Gastroesophageal sphincter (tissue), 4 donors: ENCODE measurements around the gene SH3BP5. TPM values are rescaled to one million over a fixed set of nuclear protein-coding genes. Genes with fewer than 3 reads are reported as not detected.
A peak's percentile ranks its signal among the peaks of the same experiment; 100 is the strongest.

Experiments used
- ATAC-seq: fragments of 150-250 bp; one replicate; pipeline ENCODE4 v1.9.1; 2016; ENCODE audit warnings: mild to moderate bottlenecking, moderate library complexity
- H3K27ac ChIP-seq, 4 donors: fragments of 200-600 bp; sonication (generic) in 3 of 4; 1 replicate in 3 of 4; 2 replicates in 1 of 4; pipeline ENCODE4 v1.5.1; 2016 to 2019
- H3K27me3 ChIP-seq: fragments of 200-600 bp; sonication (generic); one replicate; pipeline ENCODE4 v1.5.1; 2019
- H3K36me3 ChIP-seq, 2 donors: fragments of 200-600 bp; sonication (generic); one replicate each; pipeline ENCODE4 v1.5.1; 2019; ENCODE audit warnings: control low read depth in 1 of 2
- H3K4me1 ChIP-seq, 3 donors: fragments of 200-600 bp; sonication (generic); 1 replicate in 2 of 3; 2 replicates in 1 of 3; pipeline ENCODE4 v1.5.1; 2016 to 2019; ENCODE audit warnings: control low read depth in 2 of 3
- H3K4me3 ChIP-seq, 2 donors: fragments of 200-600 bp; sonication (generic); one replicate each; pipeline ENCODE4 v1.5.1; 2019; ENCODE audit warnings: mild to moderate bottlenecking in 1 of 2, moderate library complexity in 1 of 2
- H3K9me3 ChIP-seq, 3 donors: fragments of 200-600 bp; sonication (generic); one replicate each; pipeline ENCODE4 v1.5.1; 2017 to 2019; ENCODE audit warnings: control low read depth in 2 of 3
- EP300 ChIP-seq: sonication (generic); formaldehyde crosslinking; IDR thresholded peaks from one replicate; pipeline ENCODE4 v1.6.1; 2017; ENCODE audit warnings: antibody characterized with exemption, mild to moderate bottlenecking
- POLR2A ChIP-seq, 2 donors: fragments of 450-650 bp; IDR thresholded peaks; one replicate each; pipeline ENCODE4 v1.6.1; 2017; ENCODE audit warnings: antibody characterized with exemption in 2 of 2, mild to moderate bottlenecking in 2 of 2, moderate library complexity in 1 of 2
- POLR2AphosphoS5 ChIP-seq: sonication (generic); formaldehyde crosslinking; IDR thresholded peaks from one replicate; pipeline ENCODE4 v1.6.1; 2017; ENCODE audit warnings: antibody characterized with exemption
- whole genome bisulfite sequencing, 2 donors: methylation state at CpG; one replicate each; pipeline ENCODE4 v1.1.5; 2018; ENCODE audit warnings: low coverage in 1 of 2; 5-methylcytosine and 5-hydroxymethylcytosine counted together
- total RNA-seq, 4 donors: library from RNA; depleted of rRNA; stranded (reverse); fragments of >200 nt; gene quantifications; one replicate each; pipeline ENCODE4 v1.1.0, GENCODE V29; 2016
- TF ChIP-seq, protein P1 (sequence below), 4 experiments: fragments of 200-600 bp in 2 of 4; fragments of 450-650 bp in 2 of 4; sonication (generic) in 1 of 4; IDR thresholded peaks; one replicate each; pipeline ENCODE4 v1.5.1; 2017 to 2019; ENCODE audit warnings: antibody characterized with exemption in 4 of 4, mild to moderate bottlenecking in 2 of 4, moderate library complexity in 2 of 4

Gene SH3BP5
- total RNA-seq, 4 donors from 2014 or later = 23.5 to 56.4 (median 35.0) TPM

GRCh38 chr3:15243822-15244482 lies 88.4 kb downstream of the SH3BP5 start:
- no peak for ATAC-seq
- H3K27me3 ChIP-seq = no peaks in the 10 kb centered on the region
- 84 to 90% methylated on average over 5 of the region's 5 CpGs for WGBS, 2 donors
- no peak overlapping the region for H3K27ac ChIP-seq
- peaks cover 3 to 97% of the 10 kb centered on the region in 2 donors for H3K36me3 ChIP-seq
- no peak overlapping the region for H3K4me3 ChIP-seq
- TF ChIP-seq POLR2AphosphoS5 (no peak), POLR2A (IDR thresholded peaks at IDR 0.05) (no peak), EP300 (no peak)
- TF ChIP-seq, protein P1, sequence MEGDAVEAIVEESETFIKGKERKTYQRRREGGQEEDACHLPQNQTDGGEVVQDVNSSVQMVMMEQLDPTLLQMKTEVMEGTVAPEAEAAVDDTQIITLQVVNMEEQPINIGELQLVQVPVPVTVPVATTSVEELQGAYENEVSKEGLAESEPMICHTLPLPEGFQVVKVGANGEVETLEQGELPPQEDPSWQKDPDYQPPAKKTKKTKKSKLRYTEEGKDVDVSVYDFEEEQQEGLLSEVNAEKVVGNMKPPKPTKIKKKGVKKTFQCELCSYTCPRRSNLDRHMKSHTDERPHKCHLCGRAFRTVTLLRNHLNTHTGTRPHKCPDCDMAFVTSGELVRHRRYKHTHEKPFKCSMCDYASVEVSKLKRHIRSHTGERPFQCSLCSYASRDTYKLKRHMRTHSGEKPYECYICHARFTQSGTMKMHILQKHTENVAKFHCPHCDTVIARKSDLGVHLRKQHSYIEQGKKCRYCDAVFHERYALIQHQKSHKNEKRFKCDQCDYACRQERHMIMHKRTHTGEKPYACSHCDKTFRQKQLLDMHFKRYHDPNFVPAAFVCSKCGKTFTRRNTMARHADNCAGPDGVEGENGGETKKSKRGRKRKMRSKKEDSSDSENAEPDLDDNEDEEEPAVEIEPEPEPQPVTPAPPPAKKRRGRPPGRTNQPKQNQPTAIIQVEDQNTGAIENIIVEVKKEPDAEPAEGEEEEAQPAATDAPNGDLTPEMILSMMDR (IDR thresholded peaks at IDR 0.05) = no peak
- H3K4me1 ChIP-seq = no peaks in the 10 kb centered on the region
- H3K9me3 ChIP-seq = no peaks in the 10 kb centered on the region

DNA sequence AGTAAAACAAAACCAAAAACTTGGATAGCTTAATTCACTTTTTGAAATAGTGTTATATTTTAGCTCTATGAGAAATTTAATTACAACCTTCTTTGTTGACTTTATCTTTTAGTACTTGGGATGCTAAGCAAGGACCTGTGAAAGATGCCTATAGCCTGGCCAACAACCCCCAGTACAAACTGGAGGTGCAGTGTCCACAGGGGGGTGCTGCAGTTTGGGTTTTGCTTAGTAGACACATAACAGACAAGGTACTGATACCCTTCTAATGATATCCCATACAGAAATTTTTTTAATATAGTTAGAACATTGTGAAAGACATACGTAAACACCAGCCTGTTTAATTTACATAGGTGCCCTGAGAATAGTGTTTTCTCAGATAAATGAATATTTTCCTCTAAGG lies 91.0 kb downstream of the SH3BP5 start:
- ATAC-seq = no peak
- no peaks in the 10 kb centered on the region for H3K9me3 ChIP-seq
- 85 to 100% methylated on average over 1 of the region's 1 CpG for WGBS, 2 donors
- H3K27me3 ChIP-seq = no peaks in the 10 kb centered on the region
- no peak overlapping the region for H3K27ac ChIP-seq
- H3K4me1 ChIP-seq = no peaks in the 10 kb centered on the region
- no peak overlapping the region for H3K4me3 ChIP-seq
- TF ChIP-seq EP300 = no peak
- TF ChIP-seq, protein P1 (IDR thresholded peaks at IDR 0.05) = peak in 1 of 4 experiments; percentile 12
- H3K36me3 ChIP-seq = peaks cover 0 to 96% of the 10 kb centered on the region in 2 donors

GRCh38 chr3:15229262-15229661 lies 103.1 kb downstream of the SH3BP5 start:
- no peak for ATAC-seq
- 83 to 93% methylated on average over 4 of the region's 4 CpGs for WGBS, 2 donors
- peaks cover 9 to 90% of the 10 kb centered on the region in 2 donors for H3K36me3 ChIP-seq

DNA sequence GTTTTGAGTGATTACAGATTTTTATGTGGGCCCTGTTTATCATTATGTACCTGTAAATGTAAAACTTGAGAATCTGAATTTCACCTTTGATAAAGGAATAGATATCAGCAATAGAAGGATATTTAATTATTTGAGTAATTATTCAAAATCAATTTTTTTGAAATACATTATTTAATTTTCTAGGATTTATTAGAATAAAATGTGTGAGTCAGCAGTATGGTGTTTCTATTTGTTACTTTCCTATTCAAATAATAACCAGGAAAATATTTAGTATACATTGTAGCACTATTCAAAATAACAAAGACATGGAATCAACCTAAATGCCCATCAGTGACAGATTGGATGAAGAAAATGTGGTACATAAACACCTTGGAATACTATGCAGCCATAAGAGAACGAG lies 104.2 kb downstream of the SH3BP5 start:
- H3K36me3 ChIP-seq = peaks cover 8 to 88% of the 10 kb centered on the region in 2 donors

More at GRCh38 chr3:15229262-15229661, 103.1 kb downstream of the SH3BP5 start:
- Histone ChIP-seq H3K27me3 (no peaks in the 10 kb centered on the region), H3K4me3 (no peak overlapping the region), H3K27ac (no peak overlapping the region), H3K9me3 (no peaks in the 10 kb centered on the region), H3K4me1 (peaks cover 0 to 13% (median 2%) of the 10 kb centered on the region in 3 donors)
- TF ChIP-seq POLR2AphosphoS5 = no peak
- TF ChIP-seq, protein P1 (IDR thresholded peaks at IDR 0.05) = no peak
- no peak for TF ChIP-seq POLR2A (IDR thresholded peaks at IDR 0.05)

More for the DNA sequence above, 104.2 kb downstream of the SH3BP5 start:
- no peak for ATAC-seq
- TF ChIP-seq EP300 = no peak
- no peak for TF ChIP-seq POLR2AphosphoS5
- TF ChIP-seq, protein P1 (IDR thresholded peaks at IDR 0.05) = no peak
- no peak for TF ChIP-seq POLR2A (IDR thresholded peaks at IDR 0.05)
- no peak overlapping the region for H3K27ac ChIP-seq
- no peaks in the 10 kb centered on the region for H3K9me3 ChIP-seq
- H3K4me1 ChIP-seq = peaks cover 0 to 21% (median 2%) of the 10 kb centered on the region in 3 donors
- no peak overlapping the region for H3K4me3 ChIP-seq
- no peaks in the 10 kb centered on the region for H3K27me3 ChIP-seq
- WGBS, 2 donors = 79 to 88% methylated on average over 1 of the region's 1 CpG
